Glomerular endothelial cell (primary cell): ENCODE results near the gene PLXNA2. TPM values are rescaled to one million over a fixed set of nuclear protein-coding genes. Genes with fewer than 3 reads are reported as not detected.

ENCODE experiments used
- DNase-seq: peaks from one replicate; pipeline ENCODE4 v3.0.0-alpha.2; 2011; ENCODE audit warnings: low read depth, low spot score; ENCODE audit errors: extremely low read depth
- total RNA-seq: library from RNA; depleted of rRNA; stranded (reverse); fragments of >200 nt; gene quantifications from 2 replicates; pipeline ENCODE4 v1.2.3, GENCODE V29; 2015

Gene PLXNA2
- total RNA-seq, 1 donor from 2014 or later, result 181 TPM

GRCh38 chr1:208225954-208226937 is 17.9 kb downstream of the PLXNA2 start:
- no peak for DNase-seq

- DNase-seq, result no peak
These were observed 19.9 kb downstream of the PLXNA2 start for GRCh38 chr1:208224192-208224713.

DNA sequence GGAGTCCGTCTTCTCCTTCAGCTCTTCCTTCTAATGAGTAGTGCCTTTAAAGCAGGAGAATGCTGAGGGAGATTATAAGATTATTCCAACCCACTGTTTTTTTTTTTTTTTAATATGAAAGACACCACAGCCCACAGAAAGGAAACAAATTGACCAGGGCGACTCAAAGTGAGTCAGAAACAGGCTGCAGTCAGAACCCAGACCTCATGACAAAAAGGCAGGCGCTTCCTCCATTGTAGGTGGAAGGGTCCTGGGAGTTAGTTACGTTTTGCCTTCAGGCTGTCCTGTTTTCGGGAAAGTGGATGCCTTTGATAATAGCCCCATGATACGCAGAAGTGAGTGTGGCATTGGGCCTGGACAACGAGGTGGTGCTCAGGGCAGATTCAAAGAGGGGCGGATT is 21.0 kb downstream of the PLXNA2 start:
- no peak for DNase-seq

DNA sequence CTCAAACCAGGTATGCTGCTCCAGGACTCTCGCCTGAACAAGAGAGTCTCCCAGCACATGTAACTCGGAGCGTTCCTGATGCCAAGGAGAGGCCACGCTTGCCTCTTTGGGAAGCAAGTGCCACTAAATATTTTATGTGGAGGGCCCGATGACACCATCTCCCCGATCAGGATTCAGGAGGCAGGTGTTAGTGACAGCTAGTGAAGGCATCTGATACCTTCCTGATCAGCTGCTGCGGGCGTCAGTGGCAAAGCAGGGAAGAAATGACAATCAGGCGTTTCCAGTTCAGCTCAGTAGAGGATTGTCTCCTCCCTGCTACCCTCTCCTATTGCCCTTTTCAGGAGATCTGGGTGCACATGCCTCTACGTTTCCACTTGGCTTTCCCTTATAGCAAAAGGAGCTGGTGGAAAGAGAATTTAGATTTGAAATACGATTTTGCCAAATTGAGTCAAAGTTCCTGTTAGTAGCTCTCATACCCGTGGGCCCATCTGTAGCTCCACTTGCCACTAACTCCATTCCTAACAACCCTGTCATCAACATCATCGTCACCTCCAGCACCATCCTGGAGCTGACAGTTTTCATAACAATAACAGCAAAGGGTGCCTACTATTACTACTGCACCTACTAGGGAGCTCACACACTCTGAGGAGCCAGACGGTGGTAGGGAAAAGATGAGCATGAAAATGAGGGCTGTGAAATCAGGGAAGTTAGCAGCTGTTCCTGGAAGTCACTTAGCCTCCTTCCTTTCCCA is 21.6 kb downstream of the PLXNA2 start:
- no peak for DNase-seq

DNA sequence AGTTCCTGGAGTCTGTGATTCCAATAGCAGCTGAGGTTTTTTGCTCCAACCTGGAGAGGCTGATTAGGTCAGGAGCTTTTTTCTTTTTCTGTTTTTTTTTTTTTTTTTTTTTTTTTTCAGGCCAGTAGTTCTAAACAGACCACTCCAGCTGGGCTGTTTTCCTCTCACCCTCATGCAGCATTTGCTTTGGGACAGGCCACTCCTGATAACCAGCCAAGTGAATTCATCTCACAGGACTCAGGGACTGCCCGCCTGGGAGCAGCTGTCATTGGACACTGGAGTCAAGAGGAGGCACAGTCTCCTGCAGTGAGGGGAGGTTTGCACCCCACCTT is 22.9 kb downstream of the PLXNA2 start:
- no peak for DNase-seq

DNA sequence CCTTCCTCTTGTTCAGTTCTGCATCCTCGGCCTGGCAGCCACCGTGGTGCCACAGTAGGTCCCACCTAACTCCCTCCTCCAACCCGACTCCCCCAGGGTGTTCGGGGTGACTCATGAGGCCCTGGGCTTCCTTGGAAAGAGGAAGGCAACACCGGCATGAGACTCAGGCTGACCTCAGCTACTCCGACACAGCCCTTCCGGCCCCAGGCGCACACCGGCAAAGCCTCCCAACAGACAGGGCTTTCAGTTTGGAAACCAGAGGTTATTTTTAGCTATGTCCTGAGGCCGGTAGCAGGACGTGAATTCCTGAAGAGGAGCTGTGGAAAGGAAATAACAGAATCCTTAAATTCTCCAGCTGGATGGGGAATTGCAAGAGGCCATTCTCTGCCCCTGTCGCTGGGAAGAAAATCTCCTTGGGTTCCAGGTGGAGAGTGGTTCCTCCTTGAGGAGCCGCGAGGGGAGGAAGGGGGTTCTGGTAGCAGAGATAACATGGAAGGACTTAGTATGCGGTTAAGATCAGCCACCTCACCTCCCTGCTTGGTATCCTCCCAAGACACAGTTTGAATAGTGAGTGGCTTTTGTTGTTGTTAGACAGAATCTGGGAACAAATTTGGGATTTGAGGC is 24.4 kb downstream of the PLXNA2 start:
- DNase-seq, result no peak

DNA sequence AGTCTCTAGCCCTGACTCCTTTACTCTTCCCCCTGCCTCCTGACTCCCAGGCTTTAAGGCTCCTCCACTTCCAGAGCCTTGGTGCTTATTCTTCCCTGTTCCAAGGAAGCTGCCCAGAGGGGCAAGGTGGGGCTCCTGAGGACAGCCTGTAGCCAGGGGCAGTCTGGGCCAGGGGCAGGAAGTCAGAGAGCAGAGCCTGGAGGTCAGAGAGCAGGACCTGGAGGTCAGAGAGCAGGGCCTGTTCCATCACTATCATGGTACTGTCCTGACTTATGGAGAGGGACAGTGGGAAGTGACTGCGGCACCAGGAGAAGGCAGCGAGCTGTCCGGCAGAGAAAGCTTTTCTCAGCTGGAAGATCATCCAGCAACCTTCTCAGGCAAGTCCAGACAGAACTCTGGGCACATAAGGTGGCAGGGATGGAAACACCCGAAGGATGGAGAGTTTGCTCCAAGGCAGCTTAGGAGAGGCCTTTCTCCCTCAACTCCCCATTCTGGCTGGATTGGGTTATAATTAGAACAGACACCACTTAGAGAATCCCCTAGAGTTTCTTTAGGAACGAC is 25.0 kb downstream of the PLXNA2 start:
- DNase-seq, result no peak

- DNase-seq, result no peak
These were observed 25.7 kb downstream of the PLXNA2 start for GRCh38 chr1:208218237-208219097.

GRCh38 chr1:208217781-208218180 is 26.4 kb downstream of the PLXNA2 start:
- DNase-seq, result no peak

DNA sequence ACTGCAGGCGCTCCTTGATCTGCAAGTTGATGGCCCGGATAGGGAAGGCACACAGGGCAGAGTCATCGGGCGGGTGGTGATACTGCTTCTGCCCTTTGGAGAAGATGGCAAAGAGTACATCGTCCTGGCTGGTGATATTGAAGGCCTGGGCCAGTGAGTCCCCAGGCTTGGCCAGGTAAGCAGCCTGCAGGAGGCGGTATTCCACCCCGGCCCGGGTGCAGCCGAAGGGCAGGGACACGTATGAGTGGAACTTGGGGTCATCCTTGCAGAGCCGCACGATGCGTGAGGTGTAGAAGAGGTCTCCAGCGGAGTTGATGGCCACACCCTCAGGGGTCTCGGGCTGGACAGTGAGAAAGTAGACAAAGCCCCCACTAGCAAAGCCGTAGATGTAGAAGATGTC is 27.4 kb downstream of the PLXNA2 start:
- no peak for DNase-seq

DNA sequence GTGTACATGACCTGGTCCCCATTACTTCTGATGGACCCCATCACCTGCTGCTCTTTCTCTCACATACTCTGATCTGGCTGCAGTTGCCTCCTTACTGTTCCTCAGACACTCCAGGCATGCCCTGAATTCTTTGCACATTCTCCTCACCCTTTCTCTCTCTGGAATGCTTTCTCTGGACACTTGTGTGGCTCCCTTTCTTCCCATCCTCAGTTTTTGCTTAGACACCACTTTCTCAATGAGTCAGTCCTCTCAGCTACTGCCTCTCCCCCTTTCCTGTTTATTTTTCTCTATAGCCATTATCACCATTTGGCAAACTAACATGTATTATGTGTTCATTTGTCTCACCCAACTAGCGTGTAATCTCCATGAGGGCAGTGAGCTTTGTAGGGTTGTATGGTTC is 28.1 kb downstream of the PLXNA2 start:
- DNase-seq, result no peak

DNA sequence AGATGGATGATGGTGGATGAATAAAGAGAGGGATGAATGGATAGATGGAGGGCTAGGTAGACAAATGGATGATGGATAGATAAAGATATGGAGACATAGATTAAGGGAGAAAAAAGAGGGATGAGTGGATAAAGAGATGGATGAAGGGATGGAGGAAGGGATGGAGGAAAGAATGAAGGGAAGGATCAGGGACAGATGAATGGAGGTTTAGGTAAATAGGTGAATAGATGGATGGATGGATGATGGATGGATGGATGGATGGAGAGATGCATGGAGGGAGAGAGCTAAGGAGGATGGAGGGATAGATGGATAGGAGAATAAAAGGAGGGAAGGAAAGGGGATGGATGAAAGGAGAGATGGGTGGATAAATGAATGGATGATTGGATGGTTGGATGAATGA is 28.8 kb downstream of the PLXNA2 start:
- DNase-seq, result no peak

- no peak for DNase-seq
These were observed 30.4 kb downstream of the PLXNA2 start for GRCh38 chr1:208213786-208214185.

DNA sequence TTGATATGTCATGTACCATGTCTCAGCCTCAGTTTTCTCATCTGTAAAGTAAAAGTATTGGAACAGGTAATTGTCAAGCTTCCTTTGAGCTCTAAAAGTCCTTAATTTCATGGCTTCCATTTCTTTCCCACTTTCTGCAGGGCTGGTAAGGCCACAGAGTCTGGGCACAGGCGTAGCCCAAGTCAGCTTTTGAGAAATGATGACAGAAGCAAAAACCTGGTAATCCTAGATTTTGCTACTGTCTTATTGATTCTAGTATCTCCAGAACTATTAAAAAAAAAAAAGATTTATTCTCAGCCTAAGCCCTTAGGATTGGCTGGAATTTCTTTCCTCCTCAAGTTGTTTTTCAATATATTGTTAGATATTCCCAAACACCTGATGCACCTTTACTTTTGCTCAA is 31.3 kb downstream of the PLXNA2 start:
- DNase-seq, result no peak

DNA sequence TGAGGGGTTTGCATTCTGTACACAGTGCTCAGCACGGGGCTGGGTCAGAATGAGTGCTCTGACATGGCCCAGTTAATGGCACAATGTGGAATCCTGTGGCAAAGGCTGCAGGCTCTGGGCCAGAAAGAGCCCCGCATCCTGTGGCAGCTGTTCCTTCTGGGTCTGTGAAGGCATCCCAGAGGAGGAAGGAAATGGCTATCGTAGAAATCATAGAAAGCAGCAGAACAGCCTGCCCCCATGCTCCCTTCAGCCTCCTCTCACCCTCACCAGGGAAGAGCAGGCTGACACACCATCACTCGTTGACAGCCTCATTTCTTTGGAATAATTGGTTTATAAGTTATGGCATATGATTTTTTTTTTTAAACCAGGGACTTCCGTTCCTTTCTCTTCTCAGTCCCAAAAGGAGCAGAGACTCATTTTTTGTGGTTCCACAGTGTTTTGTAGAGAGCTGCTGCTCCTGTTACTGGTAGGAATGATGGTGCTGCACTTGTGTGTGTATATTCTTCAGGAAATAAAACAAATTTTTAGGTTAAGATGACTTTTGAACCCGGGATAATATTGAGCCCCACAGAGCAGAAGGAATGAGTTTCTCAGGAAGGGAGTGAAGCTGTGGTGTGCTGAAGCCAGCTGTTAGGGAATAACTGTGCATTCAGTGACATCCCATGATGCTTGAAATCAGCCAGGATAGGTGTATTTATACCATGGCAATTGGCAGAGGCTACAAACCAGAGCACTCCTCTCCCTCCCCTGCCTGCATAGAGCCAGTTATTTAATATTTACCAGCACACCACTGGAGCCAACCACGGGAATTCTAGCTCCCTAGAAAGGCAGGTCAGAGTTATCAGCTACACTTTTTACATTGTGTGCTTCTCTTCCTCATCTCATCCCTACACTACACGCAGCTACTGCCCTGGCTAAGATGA is 32.0 kb downstream of the PLXNA2 start:
- no peak for DNase-seq

DNA sequence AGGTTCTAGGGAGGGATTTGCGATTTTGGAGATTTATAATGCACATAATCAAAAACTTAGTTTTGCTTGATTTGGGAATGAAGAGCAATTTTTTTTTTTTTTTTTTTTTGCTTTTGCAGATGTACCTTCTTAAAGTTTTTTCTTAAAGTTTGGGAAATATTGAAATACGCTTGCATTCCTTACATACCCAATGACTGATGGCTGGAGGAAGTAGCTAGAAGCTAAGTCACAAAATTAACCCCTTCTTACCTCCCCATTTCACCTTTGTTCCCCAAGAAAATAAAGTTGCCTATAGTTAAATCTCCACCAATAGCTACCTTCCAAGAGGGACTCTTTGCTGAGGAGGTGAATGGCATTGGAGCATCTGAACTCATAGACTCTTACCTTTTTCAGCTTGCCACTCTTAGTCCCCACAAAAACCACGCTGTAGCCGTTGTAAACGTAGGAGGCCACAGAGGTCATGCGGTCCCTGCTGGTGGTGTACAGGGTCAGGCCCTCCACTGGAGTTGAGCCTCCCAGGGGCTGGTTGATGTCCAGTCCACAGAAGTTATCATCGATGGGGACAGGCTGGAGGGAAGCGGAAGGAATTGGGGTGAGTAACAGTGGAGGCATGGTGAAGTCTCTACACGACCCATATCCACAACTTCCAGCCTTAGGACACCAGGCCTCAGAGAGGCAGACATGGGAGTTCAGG is 34.1 kb downstream of the PLXNA2 start:
- no peak for DNase-seq

GRCh38 chr1:208209286-208209685 is 34.9 kb downstream of the PLXNA2 start:
- no peak for DNase-seq

- DNase-seq, result no peak
These were observed 36.1 kb downstream of the PLXNA2 start for GRCh38 chr1:208208132-208208487.
